ENCODE data around the gene XIRP1.

XIRP1 gene

GRCh38 chr3:39211332-39212130 lies 19.1 kb upstream of the XIRP1 start:
- no peak overlapping the region for H3K4me3 ChIP-seq (ENCODE audit: low read depth, low read length)
- no peaks in the 10 kb centered on the region for H3K36me3 ChIP-seq
- TF ChIP-seq, protein P1, sequence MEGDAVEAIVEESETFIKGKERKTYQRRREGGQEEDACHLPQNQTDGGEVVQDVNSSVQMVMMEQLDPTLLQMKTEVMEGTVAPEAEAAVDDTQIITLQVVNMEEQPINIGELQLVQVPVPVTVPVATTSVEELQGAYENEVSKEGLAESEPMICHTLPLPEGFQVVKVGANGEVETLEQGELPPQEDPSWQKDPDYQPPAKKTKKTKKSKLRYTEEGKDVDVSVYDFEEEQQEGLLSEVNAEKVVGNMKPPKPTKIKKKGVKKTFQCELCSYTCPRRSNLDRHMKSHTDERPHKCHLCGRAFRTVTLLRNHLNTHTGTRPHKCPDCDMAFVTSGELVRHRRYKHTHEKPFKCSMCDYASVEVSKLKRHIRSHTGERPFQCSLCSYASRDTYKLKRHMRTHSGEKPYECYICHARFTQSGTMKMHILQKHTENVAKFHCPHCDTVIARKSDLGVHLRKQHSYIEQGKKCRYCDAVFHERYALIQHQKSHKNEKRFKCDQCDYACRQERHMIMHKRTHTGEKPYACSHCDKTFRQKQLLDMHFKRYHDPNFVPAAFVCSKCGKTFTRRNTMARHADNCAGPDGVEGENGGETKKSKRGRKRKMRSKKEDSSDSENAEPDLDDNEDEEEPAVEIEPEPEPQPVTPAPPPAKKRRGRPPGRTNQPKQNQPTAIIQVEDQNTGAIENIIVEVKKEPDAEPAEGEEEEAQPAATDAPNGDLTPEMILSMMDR (IDR thresholded peaks at IDR 0.05; ENCODE audit: low read depth, low read length), result no peak
- no peaks in the 10 kb centered on the region for H3K27me3 ChIP-seq
- no peaks in the 10 kb centered on the region for H3K9me3 ChIP-seq
- no peak for DNase-seq
- H3K4me1 ChIP-seq, result no peaks in the 10 kb centered on the region

GRCh38 chr3:39210078-39210477 lies 17.7 kb upstream of the XIRP1 start:
- no peaks in the 10 kb centered on the region for H3K9me3 ChIP-seq
- no peaks in the 10 kb centered on the region for H3K27me3 ChIP-seq
- no peak overlapping the region for H3K4me3 ChIP-seq (ENCODE audit: low read depth, low read length)
- TF ChIP-seq, protein P1 (IDR thresholded peaks at IDR 0.05; ENCODE audit: low read depth, low read length), result no peak
- H3K4me1 ChIP-seq, result no peaks in the 10 kb centered on the region
- no peaks in the 10 kb centered on the region for H3K36me3 ChIP-seq
- DNase-seq, result no peak

DNA sequence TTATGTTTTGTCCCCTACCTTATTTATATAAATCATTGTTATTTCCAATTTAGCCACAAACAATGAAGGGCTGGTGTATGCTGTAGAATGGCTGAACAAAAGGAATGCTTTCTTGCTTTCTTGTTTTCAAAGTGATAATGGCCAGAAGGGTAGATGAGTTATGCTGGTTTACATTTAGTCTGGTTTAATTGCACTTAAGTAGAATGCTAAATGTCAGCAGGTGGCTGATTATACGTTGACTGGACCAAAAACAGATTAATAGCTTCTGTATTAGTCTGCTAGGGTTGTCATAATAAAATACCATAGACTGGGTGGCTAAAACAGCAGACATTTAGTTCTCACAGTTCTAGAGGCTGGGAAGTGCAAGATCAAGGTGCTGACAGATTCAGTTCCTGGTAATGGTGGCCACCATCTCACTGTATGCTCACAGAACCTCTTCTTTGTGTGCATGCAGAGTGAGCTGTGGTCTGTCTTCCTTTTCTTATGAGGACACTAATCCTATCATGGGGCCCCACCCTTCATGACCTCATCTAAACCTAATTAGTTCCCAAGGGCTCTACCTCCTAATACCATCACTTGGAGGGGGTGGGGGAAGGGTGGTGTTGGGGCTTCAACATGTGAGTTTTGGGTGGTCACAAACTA lies 17.1 kb upstream of the XIRP1 start:
- no peak for DNase-seq
- no peaks in the 10 kb centered on the region for H3K9me3 ChIP-seq
- no peaks in the 10 kb centered on the region for H3K36me3 ChIP-seq
- H3K4me3 ChIP-seq (ENCODE audit: low read depth, low read length), result no peak overlapping the region
- TF ChIP-seq, protein P1 (IDR thresholded peaks at IDR 0.05; ENCODE audit: low read depth, low read length), result no peak
- H3K27me3 ChIP-seq, result no peaks in the 10 kb centered on the region
- no peaks in the 10 kb centered on the region for H3K4me1 ChIP-seq

GRCh38 chr3:39208463-39209055 lies 16.2 kb upstream of the XIRP1 start:
- Histone ChIP-seq H3K27me3 (no peaks in the 10 kb centered on the region), H3K4me1 (no peaks in the 10 kb centered on the region), H3K36me3 (no peaks in the 10 kb centered on the region), H3K9me3 (no peaks in the 10 kb centered on the region), H3K4me3 (ENCODE audit: low read depth, low read length) (no peak overlapping the region)
- TF ChIP-seq, protein P1 (IDR thresholded peaks at IDR 0.05; ENCODE audit: low read depth, low read length), result peak; percentile 57
- DNase-seq, result peak; percentile 24

GRCh38 chr3:39207361-39208186 lies 15.2 kb upstream of the XIRP1 start:
- no peaks in the 10 kb centered on the region for H3K9me3 ChIP-seq
- H3K4me1 ChIP-seq, result no peaks in the 10 kb centered on the region
- no peak overlapping the region for H3K4me3 ChIP-seq (ENCODE audit: low read depth, low read length)
- TF ChIP-seq, protein P1 (IDR thresholded peaks at IDR 0.05; ENCODE audit: low read depth, low read length), result no peak
- H3K27me3 ChIP-seq, result no peaks in the 10 kb centered on the region
- DNase-seq, result no peak
- H3K36me3 ChIP-seq, result no peaks in the 10 kb centered on the region

Measured in BE2C (cell line).